ENCODE measurements around the gene TRPV4.

Gene TRPV4

GRCh38 chr12:109786799-109787198 is 46.4 kb downstream of the TRPV4 start:
- no peaks in the 10 kb centered on the region for H3K9me3 Mint-ChIP-seq
- DNase-seq (no peak), ATAC-seq (no peak)
- H3K4me3 Mint-ChIP-seq = no peak overlapping the region
- H3K27me3 Mint-ChIP-seq = peaks cover 11% of the 10 kb centered on the region
- H3K27ac Mint-ChIP-seq = no peak overlapping the region
- H3K4me1 Mint-ChIP-seq = no peaks in the 10 kb centered on the region

- Mint-ChIP-seq H3K27ac (no peak overlapping the region), H3K4me1 (no peaks in the 10 kb centered on the region), H3K27me3 (peaks cover 11% of the 10 kb centered on the region), H3K9me3 (no peaks in the 10 kb centered on the region), H3K4me3 (no peak overlapping the region)
- DNase-seq = no peak
- ATAC-seq = no peak
Measured at GRCh38 chr12:109785854-109786253, 47.3 kb downstream of the TRPV4 start.

GRCh38 chr12:109783965-109784244 is 49.3 kb downstream of the TRPV4 start:
- Mint-ChIP-seq H3K9me3 (peaks cover 0 to 6% of the 10 kb centered on the region in 2 donors), H3K27ac (no peak overlapping the region), H3K27me3 (peaks cover 11% of the 10 kb centered on the region), H3K4me1 (no peaks in the 10 kb centered on the region), H3K4me3 (no peak overlapping the region)
- ATAC-seq (no peak), DNase-seq (no peak)

- no peaks in the 10 kb centered on the region for H3K4me1 Mint-ChIP-seq
- no peak overlapping the region for H3K27ac Mint-ChIP-seq
- H3K9me3 Mint-ChIP-seq = peaks cover 0 to 6% of the 10 kb centered on the region in 2 donors
- DNase-seq = no peak
- H3K4me3 Mint-ChIP-seq = no peak overlapping the region
- peaks cover 11% of the 10 kb centered on the region for H3K27me3 Mint-ChIP-seq
- peak; percentile 33 for ATAC-seq
Measured at GRCh38 chr12:109783135-109783964, 49.8 kb downstream of the TRPV4 start.

GRCh38 chr12:109782326-109782703 is 50.9 kb downstream of the TRPV4 start:
- Mint-ChIP-seq H3K9me3 (peaks cover 0 to 6% of the 10 kb centered on the region in 2 donors), H3K27me3 (peaks cover 11% of the 10 kb centered on the region), H3K4me3 (no peak overlapping the region), H3K27ac (no peak overlapping the region), H3K4me1 (peaks cover 6% of the 10 kb centered on the region)
- ATAC-seq = no peak
- DNase-seq = no peak

GRCh38 chr12:109781668-109782325 is 51.4 kb downstream of the TRPV4 start:
- DNase-seq (no peak), ATAC-seq (no peak)
- no peak overlapping the region for H3K27ac Mint-ChIP-seq
- peaks cover 11% of the 10 kb centered on the region for H3K27me3 Mint-ChIP-seq
- no peak overlapping the region for H3K4me3 Mint-ChIP-seq
- peaks cover 0 to 6% of the 10 kb centered on the region in 2 donors for H3K9me3 Mint-ChIP-seq
- peaks cover 8% of the 10 kb centered on the region for H3K4me1 Mint-ChIP-seq

- Mint-ChIP-seq H3K27ac (no peak overlapping the region), H3K27me3 (peaks cover 11% of the 10 kb centered on the region), H3K9me3 (peaks cover 0 to 6% of the 10 kb centered on the region in 2 donors), H3K4me3 (no peak overlapping the region), H3K4me1 (peaks cover 8% of the 10 kb centered on the region)
- ATAC-seq (no peak), DNase-seq (peak in 1 of 2 donors; percentile 32)
Measured at GRCh38 chr12:109779382-109779781, 53.8 kb downstream of the TRPV4 start.

GRCh38 chr12:109778684-109779083 is 54.5 kb downstream of the TRPV4 start:
- peaks cover 12% of the 10 kb centered on the region for H3K4me1 Mint-ChIP-seq
- H3K9me3 Mint-ChIP-seq = peaks cover 0 to 6% of the 10 kb centered on the region in 2 donors
- H3K27ac Mint-ChIP-seq = no peak overlapping the region
- DNase-seq = no peak
- no peak for ATAC-seq
- peaks cover 11% of the 10 kb centered on the region for H3K27me3 Mint-ChIP-seq
- no peak overlapping the region for H3K4me3 Mint-ChIP-seq

- Mint-ChIP-seq H3K9me3 (peaks cover 0 to 6% of the 10 kb centered on the region in 2 donors), H3K27ac (peak overlapping the region; percentile 11 to 37), H3K4me3 (peak overlapping the region; percentile 59 to 66), H3K4me1 (peaks cover 23% of the 10 kb centered on the region), H3K27me3 (peaks cover 9% of the 10 kb centered on the region)
- DNase-seq (peak; percentile 36 to 62), ATAC-seq (peak; percentile 84)
Measured at GRCh38 chr12:109777544-109777943, 55.7 kb downstream of the TRPV4 start.

- DNase-seq = no peak
- Mint-ChIP-seq H3K27ac (no peak overlapping the region), H3K4me3 (no peak overlapping the region), H3K9me3 (peaks cover 0 to 6% of the 10 kb centered on the region in 2 donors), H3K27me3 (peaks cover 9% of the 10 kb centered on the region), H3K4me1 (peaks cover 24% of the 10 kb centered on the region)
- no peak for ATAC-seq
Measured at GRCh38 chr12:109776624-109777023, 56.6 kb downstream of the TRPV4 start.

GRCh38 chr12:109775172-109775881 is 57.9 kb downstream of the TRPV4 start:
- no peak overlapping the region for H3K27ac Mint-ChIP-seq
- DNase-seq = peak; percentile 66 to 67
- no peak overlapping the region for H3K4me3 Mint-ChIP-seq
- H3K4me1 Mint-ChIP-seq = peaks cover 24% of the 10 kb centered on the region
- ATAC-seq = peak; percentile 80
- H3K9me3 Mint-ChIP-seq = peaks cover 0 to 6% of the 10 kb centered on the region in 2 donors
- H3K27me3 Mint-ChIP-seq = peaks cover 9% of the 10 kb centered on the region

GRCh38 chr12:109773384-109774011 is 59.7 kb downstream of the TRPV4 start:
- Mint-ChIP-seq H3K4me3 (peak overlapping the region in 1 of 2 donors; percentile 44), H3K4me1 (peaks cover 24% of the 10 kb centered on the region), H3K27ac (peak overlapping the region in 1 of 2 donors; percentile 63), H3K27me3 (peaks cover 9% of the 10 kb centered on the region), H3K9me3 (no peaks in the 10 kb centered on the region)
- ATAC-seq = no peak
- DNase-seq = no peak

GRCh38 chr12:109772622-109773321 is 60.4 kb downstream of the TRPV4 start:
- Mint-ChIP-seq H3K27me3 (peaks cover 9% of the 10 kb centered on the region), H3K4me3 (peak overlapping the region in 1 of 2 donors; percentile 44), H3K9me3 (no peaks in the 10 kb centered on the region), H3K27ac (no peak overlapping the region), H3K4me1 (peaks cover 23% of the 10 kb centered on the region)
- no peak for DNase-seq
- no peak for ATAC-seq

GRCh38 chr12:109771746-109772621 is 61.2 kb downstream of the TRPV4 start:
- Mint-ChIP-seq H3K27ac (peak overlapping the region; percentile 29 to 59), H3K4me3 (no peak overlapping the region), H3K9me3 (no peaks in the 10 kb centered on the region), H3K4me1 (peaks cover 16% of the 10 kb centered on the region), H3K27me3 (peaks cover 9% of the 10 kb centered on the region)
- ATAC-seq = peak; percentile 31
- no peak for DNase-seq

Measured in stimulated activated naive CD8-positive, alpha-beta T cell treated with anti-CD3 and anti-CD28 coated beads, Interleukin-15, amount 100 ng/mL, for 72 hours (primary cell).